ENCODE data around the gene ADCY7.
"Not testable (repeated sequence)": the region's sequence is repeated elsewhere in the genome, so short reads cannot be mapped to it uniquely, and the experiment has no call there.

Gene ADCY7

DNA sequence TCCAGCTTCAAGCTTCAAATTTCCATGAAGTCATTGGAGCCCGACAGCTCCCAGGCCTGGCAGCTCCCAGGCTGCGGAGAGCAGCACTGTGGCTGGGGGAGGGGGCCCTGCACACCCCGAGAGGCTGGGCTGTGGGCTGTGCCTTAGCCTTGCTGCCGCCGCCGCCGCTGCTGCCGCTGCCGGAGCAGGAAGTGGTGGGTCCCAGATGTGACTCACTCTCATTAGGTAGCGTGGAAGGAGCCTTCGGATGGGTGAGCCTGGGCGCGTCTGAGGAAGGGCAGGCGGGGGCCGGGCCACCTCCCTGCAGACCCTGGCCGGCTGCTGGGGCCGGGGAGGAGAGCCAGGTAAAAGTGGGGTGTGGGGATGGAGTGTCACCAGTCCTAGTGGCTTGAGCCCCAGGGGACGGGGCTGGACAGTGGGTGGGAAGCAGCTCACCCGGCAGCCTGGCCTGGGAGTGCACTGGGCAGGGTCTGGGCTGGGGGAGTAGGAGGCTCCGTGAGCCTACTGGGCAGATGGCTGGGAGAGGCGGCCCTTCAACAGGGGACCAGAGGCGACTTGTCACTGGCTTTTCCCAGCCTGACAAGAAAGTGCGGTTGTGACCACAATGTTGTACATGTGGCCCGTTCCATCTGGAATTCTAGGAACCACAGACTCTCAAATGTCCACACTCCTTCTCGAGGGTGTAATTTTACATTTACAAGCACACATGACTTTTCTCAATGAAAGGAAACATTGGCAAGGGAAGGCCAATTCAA lies at the start of gene ADCY7:
Gene ADCY7, plus strand, starts transcription at position 215 of the 755 bp plus-strand sequence. CDS start 21,629 bp downstream, outside the sequence.
- peak; percentile 69 for DNase-seq (ENCODE audit: low spot score)

DNA sequence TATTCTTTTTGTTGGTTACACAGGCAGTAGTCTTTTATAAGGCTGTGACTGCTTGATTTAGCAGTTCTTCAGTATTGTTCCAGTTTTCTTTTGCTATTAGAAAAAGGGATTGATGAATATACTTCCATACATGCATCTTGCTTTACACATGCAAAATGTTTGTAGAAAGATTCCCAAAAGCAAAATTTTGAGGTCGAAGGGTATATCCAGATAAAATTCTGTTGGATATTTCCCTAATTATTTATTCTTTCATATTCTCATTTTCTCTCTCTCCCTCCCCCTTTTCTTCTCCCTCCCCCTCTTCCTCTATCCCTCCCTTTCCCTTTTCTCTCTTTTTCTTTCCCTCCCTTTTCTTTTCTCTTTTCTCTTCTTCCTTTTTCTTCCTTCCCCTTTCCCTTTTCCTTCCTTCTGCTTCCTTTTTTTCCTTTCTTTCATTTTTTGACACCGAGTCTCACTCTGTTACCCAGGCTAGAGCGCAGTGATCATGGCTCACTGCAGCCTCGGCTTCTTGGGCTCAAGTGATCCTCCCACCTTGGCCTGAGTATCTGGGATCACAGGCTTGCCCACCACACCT lies 46.9 kb upstream of the ADCY7 start:
- DNase-seq (ENCODE audit: low spot score): no peak

DNA sequence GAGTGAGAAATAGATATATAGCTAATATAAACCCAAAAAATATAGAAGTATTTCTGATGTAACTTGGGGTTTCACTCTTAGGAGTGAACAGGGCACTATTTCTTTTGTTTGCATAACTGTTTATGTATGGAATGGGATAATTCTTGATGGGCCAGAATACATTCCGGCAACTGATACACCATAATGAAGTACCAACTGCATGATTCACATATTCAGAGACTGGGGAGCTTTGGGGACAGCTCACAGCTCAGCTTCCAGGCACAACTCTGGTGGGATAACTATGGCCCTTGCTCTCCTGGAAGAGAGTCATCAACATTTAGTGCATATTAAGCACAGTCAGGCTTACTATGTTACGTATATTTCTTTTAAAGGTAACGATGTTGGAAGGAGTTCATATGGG lies 42.1 kb upstream of the ADCY7 start:
- no peak for DNase-seq (ENCODE audit: low spot score)

DNA sequence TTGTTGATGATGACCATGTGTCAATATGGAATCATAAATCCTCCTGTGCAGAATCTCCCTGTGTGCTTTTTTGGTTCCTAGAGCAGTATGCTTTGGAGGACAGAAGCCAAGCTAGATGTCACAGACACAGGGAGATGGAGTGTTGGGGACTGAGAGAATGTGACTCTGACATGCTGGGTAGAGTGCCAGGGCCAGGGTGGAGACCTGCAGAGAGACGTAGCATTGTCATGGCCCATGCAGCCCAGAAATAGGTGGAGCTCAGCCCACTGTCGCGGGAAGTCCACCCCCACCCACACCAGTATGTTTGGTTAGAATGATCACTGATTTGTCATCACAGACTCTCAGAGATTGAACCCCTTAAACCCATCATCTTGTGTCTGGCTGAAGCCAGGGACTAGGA lies 39.2 kb upstream of the ADCY7 start:
- no peak for DNase-seq (ENCODE audit: low spot score)

DNA sequence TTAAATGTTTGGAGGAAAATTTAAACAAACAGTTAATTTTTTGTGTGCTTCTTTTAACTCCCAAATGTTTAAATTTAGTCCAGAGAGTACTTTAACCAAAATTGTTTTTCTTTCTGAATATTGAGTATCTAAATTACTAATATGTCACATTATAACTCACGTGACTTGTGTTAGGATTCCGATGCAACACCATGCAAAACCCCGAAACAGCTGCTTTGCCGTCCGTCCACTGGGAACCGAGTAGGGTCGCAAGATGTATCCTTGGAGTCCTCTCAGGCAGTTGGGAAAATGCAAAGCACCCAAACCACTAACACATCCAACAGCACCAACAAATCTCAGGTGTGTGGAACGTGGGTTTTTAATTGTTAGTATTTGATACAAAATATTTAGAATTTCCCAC lies 38.7 kb upstream of the ADCY7 start:
- DNase-seq (ENCODE audit: low spot score): no peak

DNA sequence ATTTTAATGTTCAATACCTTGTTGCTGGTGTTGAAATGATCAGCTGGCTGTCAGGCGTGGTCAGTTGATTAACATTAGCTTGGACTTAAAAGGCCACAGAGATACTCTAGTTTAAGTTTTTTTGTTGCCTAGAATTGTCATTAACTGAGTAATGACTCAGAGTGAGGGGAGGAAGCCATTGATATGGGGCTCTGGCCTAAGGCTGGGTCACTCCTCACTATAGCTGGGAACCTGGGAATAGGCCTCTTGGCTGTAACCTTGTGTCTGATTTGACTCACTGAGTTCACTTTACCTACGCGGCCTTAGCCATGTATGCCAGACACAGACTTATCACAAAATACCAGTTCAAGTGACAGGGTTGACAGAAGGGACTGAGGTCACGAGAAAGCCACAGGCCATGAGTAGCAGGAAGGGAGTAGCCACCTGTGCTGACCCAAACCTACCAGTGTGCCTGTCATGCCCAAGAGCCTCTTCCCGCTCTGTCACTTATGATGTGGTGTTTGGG lies 37.9 kb upstream of the ADCY7 start:
- no peak for DNase-seq (ENCODE audit: low spot score)

DNA sequence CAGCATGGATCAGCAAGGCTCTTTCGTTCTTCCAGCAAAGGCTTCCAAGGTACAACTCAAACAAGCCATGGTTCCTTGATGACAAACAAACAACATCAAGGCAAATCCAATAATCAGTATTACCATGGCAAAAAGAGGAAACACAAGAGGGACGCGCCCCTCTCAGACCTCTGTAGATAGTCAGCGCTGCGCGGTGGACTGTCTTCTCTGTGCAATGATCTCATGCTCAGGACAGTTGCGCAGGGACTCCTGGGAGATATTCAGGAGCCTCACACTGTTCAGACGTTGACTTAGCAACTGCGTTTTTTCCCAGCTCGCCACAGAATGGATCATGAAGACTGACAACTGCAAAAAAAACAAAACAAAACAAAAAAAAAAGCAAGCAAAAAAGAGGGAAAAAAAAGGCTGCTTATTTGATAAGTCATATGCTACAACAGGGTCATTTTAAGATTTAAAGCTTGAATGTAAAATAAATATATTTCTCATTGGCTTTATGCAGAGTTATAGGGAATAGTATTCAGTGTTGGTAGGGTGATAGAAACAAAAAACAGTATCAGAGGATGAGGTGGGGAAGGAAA lies 37.1 kb upstream of the ADCY7 start:
- no peak for DNase-seq (ENCODE audit: low spot score)

DNA sequence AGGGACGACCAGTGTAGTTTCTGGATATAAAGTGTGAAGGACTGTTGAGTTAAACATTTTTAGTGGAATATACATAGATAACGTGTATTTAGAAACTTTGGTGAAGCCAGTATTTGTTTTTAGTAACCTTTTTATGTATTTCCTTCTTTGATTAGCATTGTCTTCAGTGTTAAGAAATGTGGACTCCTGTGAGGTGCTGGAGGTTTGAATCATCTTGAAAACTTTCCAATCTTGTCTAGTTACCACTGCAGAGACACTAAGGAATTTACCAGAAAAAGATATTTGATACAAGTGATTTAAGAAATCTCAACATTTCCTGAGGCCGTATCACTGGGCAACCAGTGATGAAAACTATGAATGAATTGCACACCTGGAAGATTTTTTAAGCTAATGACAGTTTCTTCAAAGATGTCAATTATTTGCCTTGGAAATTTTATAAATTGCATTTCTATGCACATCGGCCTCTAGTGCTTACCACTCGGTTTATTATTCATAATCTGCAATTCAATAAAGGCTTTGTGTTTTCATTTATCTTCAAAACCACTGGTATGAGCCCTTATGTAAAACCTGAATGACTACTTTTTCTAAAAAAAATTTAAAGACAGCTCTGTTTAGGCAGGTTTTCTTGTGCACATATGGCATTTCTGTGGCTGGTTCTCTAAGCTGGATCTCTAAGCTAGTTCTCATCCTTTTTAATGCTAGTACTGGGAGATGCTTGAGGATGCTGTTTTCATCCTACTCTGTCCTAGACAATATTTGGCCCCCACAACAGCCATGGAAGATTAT lies 31.4 kb upstream of the ADCY7 start:
- no peak for DNase-seq (ENCODE audit: low spot score)

DNA sequence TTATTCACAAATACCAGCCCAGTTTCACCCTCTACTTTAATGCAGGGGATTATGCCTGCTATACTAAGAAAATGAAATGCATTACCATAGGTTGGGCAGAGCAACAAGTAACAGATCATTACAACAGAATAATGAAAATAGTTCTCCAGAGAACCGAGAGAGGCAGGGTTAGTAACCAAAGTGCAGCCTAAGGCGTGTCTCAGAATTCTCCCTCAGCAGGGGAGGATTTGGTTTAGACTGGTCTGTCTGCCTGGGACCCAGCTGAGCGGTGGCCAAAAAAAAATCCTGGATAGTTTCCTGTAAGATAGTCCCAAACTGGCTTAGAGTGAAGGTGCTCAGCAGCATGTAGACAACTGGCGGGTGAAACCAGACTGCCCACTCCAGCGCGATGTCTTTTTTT lies 30.8 kb upstream of the ADCY7 start:
- no peak for DNase-seq (ENCODE audit: low spot score)

DNA sequence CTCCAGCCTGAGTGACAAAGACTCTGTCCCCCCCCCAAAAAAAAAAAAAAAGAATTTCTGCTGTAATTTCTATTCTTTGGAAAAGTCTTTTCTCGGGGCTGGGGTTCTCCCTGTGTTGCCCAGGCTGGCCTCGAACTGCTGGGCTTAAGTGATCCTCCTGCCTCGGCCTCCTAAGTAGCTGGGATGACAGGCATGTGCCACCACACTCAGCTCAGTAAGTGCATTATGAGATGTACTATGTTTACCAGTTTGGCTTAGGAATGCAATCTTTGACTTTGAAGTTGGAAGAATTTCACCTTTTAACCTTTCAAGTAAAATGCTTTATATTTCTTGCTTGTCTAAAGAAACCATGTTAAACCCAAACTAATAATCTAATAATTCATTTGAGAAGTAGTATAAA lies 28.0 kb upstream of the ADCY7 start:
- DNase-seq (ENCODE audit: low spot score): no peak

DNA sequence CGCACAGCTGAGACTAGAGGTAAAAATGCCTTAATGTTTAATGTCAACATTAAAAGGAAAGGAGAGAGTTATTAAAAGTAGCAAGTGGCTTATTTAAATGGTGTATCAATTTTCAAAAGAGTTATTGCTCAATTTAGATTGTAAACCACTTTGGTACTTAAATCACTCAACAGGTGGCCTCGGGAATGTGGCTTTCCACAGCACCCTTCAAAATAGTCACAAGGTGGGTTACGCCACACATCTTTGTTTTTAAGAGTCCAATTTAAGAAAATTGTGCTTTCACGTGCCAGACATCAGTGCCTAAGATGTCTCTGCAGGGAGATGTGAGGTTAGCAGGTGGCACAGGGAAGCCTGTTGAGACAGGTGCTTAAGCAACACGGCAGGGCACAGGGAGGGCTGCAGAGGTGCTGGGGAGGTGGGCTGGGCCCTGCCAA lies 27.5 kb upstream of the ADCY7 start:
- no peak for DNase-seq (ENCODE audit: low spot score)

DNA sequence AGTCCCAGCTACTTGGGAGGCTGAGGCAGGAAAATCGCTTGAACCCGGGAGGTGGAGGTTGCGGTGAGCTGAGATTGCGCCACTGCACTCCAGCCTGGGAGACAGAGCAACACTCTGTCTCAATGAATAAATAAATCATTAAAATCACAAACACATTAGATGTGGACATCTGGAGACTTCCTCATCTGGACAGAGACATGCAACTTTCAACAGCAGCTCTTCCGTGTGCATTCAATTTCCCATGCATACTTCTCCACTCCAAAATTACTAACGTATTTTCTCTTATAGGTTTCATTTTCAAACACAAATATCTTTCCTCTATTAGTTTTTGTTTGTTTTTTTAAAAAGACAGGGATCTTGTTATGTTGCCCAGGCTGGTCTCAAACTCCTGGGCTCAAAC lies 23.3 kb upstream of the ADCY7 start:
- DNase-seq (ENCODE audit: low spot score): not testable (repeated sequence)

DNA sequence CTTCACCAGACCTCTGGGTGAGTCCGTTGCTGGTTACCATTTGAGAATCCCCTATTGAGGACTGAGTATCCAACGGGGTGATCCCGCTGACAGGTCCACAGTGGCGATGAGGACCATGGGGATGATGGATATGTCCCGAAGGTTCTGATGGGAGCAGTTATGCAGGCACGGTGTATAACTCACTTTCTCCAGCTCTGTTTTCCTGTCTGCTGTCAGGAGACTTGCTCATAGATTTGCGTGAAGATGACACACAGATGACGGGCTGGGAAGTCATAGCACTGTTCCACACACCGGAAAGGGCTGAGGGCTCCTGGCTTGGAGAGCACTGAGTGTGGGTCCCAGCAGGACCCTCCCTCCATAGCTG lies 22.2 kb upstream of the ADCY7 start:
- no peak for DNase-seq (ENCODE audit: low spot score)

DNA sequence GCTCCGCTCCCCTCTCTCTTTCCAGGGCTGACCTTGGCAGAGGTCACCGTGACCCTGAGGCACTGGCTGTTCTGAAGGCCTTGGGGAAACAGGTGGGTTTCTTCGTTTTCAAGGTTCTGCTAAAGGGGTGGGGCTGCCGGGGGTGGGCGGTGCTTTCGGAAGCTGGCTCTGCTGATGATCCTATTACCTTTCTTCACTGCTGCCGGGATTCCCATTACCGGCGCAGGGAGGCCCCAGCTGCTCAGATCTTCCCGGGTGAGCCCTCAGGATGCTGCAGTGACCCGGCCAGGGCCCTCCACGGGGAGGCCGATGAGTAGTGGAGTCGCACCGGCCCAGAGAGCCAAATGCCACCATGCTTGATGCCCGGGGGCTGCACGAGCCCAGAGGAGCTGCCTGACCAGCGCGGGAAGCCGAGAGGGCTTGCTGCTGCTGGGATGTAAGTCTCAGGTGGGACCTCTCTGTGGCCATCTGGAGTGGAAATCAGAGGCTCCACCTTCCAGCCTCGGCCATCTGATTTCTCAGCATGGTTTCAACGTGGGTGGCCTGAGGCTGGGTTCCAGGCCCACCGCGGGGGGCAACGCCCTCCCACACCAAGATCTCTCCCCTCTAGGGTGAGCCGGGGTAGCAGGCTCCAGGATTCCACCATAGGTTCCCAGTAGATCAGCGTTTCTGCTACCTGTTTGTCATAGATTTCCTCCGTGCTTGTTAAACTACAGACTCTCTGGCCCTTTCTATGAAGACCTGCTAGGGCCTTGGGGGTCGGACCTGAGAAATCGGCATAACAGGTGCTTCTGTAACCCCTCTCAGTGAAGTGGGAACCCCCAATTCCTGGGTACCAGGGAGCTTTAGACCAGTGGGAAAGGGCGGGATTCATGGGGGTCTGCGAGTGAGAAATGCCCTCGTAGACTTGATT lies 21.6 kb upstream of the ADCY7 start:
- DNase-seq (ENCODE audit: low spot score): no peak

DNA sequence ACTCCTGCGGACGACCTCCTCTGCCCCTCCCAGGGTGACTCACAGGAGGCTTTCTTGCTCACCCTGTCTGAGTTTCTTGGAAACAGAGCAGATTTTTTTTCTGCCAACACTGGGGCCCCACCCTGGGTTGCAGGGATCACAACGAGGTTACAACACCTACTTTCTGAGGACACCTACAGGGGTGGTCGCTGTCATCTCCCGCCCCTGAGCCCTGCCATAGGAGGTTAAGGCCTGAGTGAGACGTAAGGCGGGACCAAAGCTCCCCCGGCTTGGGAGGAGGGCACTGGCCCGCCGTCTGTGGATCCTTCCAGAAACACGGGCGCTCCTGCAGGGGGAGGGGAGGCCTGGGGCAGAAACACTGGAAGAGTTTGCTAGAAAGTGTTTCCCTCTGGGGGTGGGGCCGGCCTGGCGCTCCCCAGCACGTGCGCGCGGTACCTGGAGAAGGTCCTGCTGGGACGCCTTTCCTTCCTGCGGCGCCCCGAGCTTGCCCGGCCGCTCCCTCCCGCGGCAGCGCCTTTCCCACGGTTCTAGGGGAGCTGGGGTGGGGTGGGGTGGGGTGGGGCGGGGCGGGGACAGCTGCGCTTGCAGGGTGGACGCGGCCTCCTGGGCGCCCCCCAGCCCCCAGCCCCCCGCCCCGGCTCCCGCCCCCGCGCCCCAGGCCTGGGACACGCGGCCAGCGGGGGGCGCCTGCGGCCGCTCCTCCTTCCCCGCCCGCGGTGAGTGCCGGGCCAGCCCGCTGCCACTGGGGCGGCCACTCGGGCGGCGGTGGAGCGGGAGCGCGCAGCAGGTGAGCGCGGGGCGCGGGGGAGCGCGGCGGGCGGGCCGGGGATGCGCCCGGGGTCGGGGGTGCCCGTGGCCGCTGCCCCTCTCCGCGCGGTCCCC lies 20.7 kb upstream of the ADCY7 start:
- DNase-seq (ENCODE audit: low spot score): peak; percentile 77

DNA sequence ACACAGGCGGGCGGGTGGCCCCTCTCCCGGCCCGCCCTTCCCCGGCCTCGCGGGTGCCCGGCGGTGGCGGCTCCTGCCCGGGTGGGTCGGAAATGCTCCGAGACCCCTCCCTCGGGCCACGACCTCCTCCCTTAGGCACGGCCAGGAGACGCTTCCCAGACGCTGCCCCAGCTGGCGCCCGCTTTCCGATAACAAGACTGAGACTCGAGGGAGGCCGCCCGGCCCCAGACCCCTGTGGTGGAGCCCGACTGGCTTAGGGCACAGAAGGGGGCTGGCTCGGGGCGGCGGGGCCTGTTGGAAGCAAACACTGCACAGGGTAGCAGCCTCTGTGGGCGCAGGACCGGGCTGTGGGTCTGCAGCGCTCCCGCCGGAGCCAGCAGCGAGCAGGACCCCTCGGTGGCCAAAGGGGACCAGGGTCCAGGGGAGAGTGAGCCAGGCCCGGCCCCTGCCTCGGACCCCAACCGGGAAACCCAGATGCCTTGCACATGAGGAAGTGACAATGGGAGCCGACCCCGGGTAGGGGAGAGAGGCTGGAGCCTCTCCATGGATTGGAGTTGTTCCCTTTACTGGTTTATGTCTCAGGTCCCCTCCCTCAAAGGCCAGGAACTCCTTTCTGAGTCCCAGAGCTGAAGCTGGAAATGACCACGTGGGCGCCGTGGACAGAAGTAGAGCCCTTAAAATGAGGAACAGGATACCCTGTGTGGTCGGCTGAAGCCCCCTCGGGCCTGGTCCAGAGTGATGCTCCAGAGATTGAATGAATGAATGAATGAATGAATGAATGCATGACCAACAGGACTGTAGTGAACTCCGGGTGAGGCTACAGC lies 19.8 kb upstream of the ADCY7 start:
- DNase-seq (ENCODE audit: low spot score): no peak

DNA sequence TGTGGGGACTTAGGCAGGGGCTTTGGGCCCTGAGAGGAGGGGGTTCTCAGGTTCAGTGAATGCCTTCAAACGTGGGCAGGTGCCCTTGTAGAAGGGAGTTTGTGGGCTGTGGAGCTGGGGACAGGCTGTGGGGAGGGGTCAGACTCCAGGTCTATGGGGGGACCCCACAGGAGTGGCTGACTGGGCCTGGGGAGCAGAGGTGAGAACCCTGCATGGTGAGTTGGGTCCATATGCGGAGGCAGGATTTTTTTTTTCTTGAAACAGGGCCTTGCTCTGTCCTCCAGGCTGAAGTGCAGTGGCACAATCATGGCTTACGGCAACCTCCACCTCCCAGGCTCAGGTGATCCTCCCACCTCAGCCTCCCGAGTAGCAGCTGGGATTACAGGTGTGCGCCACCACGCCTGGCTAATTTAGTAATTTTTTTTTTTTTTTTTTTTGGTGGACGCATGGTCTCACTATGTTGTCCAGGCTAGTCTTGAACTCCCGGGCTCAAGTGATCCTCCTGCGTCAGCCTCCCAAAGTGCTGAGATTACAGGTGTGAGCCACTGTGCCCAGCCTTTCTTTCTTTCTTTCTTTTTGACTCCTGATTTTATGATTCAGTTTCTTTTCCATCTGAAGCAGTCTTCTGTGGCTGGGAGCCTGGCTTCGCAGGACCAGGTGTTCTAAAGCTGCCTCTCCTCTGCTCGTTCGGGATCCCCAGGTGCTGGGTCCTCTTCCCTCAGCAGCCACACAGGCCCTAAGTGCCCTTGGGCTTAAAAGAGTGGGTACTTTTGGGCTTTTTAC lies 19.0 kb upstream of the ADCY7 start:
- DNase-seq (ENCODE audit: low spot score): no peak

DNA sequence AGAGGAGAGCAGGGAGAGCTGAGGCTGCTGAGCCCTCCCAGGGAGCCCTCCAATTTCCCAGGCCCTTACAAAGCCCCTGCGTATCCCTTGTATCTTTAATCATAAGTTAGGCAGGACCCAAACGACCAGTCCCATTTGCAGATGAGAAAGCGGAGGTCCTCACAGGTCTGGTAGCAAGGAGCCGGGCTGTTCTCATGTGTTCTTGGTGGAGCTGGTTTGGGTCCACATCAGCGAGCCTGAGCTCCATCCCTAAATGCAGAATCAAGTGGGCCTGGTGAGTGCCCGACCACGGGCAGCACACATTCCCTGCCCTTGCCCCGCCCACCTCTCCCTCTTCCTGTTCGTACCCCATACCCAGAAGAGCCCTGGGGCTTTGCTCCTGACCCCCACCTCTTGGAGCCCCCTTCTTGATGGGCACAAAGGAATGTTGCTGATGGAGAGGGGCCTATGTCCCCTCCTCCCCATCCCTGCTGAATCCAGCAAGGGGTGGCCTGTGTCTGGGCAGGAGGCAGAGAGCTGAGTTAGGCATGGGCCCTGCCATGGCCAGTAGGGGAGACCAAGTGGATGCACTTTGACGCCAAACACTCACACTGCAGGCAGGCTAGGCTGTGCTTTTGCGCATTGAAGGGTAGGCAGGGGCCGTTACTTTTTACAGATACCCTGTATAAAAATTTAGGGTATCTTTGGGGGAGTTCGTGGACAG lies 18.3 kb upstream of the ADCY7 start:
- no peak for DNase-seq (ENCODE audit: low spot score)

Data from hematopoietic multipotent progenitor cell treated with erythropoietin and hydrocortisone succinate and interleukin-3 and kit ligand, for 15 days (in vitro differentiated cells).